IMR-90 (cell line): ENCODE measurements around the gene ME3. TPM values are rescaled to one million over a fixed set of nuclear protein-coding genes. Genes with fewer than 3 reads are reported as not detected.

ENCODE experiments used
- ATAC-seq: fragments of 200-7000 bp; cut with Tn5 transposase; 2 replicates; pipeline ENCODE4 v1.9.1; 2020; ENCODE audit warnings: low read depth, mild to moderate bottlenecking, moderate library complexity
- BruUV-seq: library from RNA; stranded (reverse); fragments of 400-500 nt; replicated peaks from 2 replicates; lab custom pipeline; 2021; lab: Mats Ljungman, UMichigan
- CTCF ChIA-PET: fragments of 300-600 bp; formaldehyde crosslinking; extraction: SDS; loops from one replicate; lab custom pipeline; 2021; ENCODE audit warnings: antibody characterized with exemption; lab: Yijun Ruan, JAX
- POLR2A ChIA-PET: fragments of 300-600 bp; sonication (Branson Sonifier 250); formaldehyde crosslinking; loops from one replicate; lab custom pipeline; 2022; ENCODE audit warnings: antibody characterized with exemption; ENCODE audit not compliant: unreplicated experiment; lab: Charles Lee
- DNase-seq: peaks from one replicate; pipeline ENCODE4 v3.0.0; 2013
- H2AFZ ChIP-seq: replicated peaks from 2 replicates; pipeline ENCODE3; 2013; ENCODE audit warnings: low read length, mild to moderate bottlenecking; ENCODE audit not compliant: poor library complexity
- H2AK5ac ChIP-seq: 2 replicates; pipeline ENCODE4 v1.6.1; 2013; ENCODE audit warnings: low read depth, low read length, inconsistent platforms
- H2AK9ac ChIP-seq: replicated peaks from 2 replicates; pipeline ENCODE3; 2013; ENCODE audit warnings: mild to moderate bottlenecking, low read depth, low read length, moderate library complexity; ENCODE audit not compliant: poor library complexity
- H2BK120ac ChIP-seq: 2 replicates; pipeline ENCODE4 v1.6.1; 2013; ENCODE audit warnings: low read depth, low read length, inconsistent platforms
- H2BK15ac ChIP-seq: 3 replicates; pipeline ENCODE4 v1.6.1; 2013; ENCODE audit warnings: low read depth, low read length, inconsistent platforms
- H2BK20ac ChIP-seq: 2 replicates; pipeline ENCODE4 v1.6.1; 2013; ENCODE audit warnings: low read depth, mild to moderate bottlenecking, inconsistent platforms, low read length, moderate library complexity
- H2BK5ac ChIP-seq: 2 replicates; pipeline ENCODE4 v1.6.1; 2013; ENCODE audit warnings: mild to moderate bottlenecking, low read depth, low read length, inconsistent platforms; ENCODE audit not compliant: poor library complexity, severe bottlenecking
- H3K14ac ChIP-seq: replicated peaks from 2 replicates; pipeline ENCODE4 v1.6.1; 2013; ENCODE audit warnings: low read depth, low read length, inconsistent platforms
- H3K18ac ChIP-seq: 2 replicates; pipeline ENCODE4 v1.6.1; 2013; ENCODE audit warnings: low read depth, low read length, control low read depth
- H3K23ac ChIP-seq: 2 replicates; pipeline ENCODE4 v1.6.1; 2013; ENCODE audit warnings: low read depth, low read length, inconsistent platforms
- H3K27ac ChIP-seq: 2 replicates; pipeline ENCODE4 v1.5.1; 2013; ENCODE audit warnings: mild to moderate bottlenecking, control low read depth, low read length; ENCODE audit not compliant: insufficient read depth
- H3K27me3 ChIP-seq: 2 replicates; pipeline ENCODE4 v1.6.1; 2013; ENCODE audit warnings: low read length; ENCODE audit not compliant: control insufficient read depth, insufficient read depth
- H3K36me3 ChIP-seq: 2 replicates; pipeline ENCODE4 v1.6.1; 2013; ENCODE audit warnings: low read length, mixed read lengths; ENCODE audit not compliant: control insufficient read depth, insufficient read depth
- H3K4ac ChIP-seq: 2 replicates; pipeline ENCODE4 v1.6.1; 2013; ENCODE audit warnings: low read depth, low read length, inconsistent platforms
- H3K4me1 ChIP-seq: 2 replicates; pipeline ENCODE4 v1.6.1; 2013; ENCODE audit warnings: low read length, mixed read lengths; ENCODE audit not compliant: control insufficient read depth, insufficient read depth
- H3K4me2 ChIP-seq: 2 replicates; pipeline ENCODE4 v1.6.1; 2013; ENCODE audit warnings: low read depth, mild to moderate bottlenecking, control low read depth, low read length, moderate library complexity
- H3K4me3 ChIP-seq: 2 replicates; pipeline ENCODE4 v1.5.1; 2013; ENCODE audit warnings: low read depth, mild to moderate bottlenecking, control low read depth, low read length, moderate library complexity; ENCODE audit not compliant: insufficient read depth
- H3K56ac ChIP-seq: 2 replicates; pipeline ENCODE4 v1.6.1; 2013; ENCODE audit warnings: low read length, inconsistent platforms; ENCODE audit not compliant: insufficient read depth; ENCODE audit errors: extremely low read depth
- H3K79me1 ChIP-seq, 2 experiments: 2 replicates each; pipeline ENCODE4 v1.6.1; 2013; ENCODE audit warnings: low read length in 2 of 2, inconsistent platforms in 1 of 2, low read depth in 1 of 2
- H3K9ac ChIP-seq: 2 replicates; pipeline ENCODE4 v1.6.1; 2013; ENCODE audit warnings: low read depth, low read length, control low read depth
- H3K9me1 ChIP-seq: 2 replicates; pipeline ENCODE4 v1.6.1; 2013; ENCODE audit warnings: low read length, inconsistent platforms; ENCODE audit not compliant: insufficient read depth
- H3K9me3 ChIP-seq: 2 replicates; pipeline ENCODE4 v1.6.1; 2013; ENCODE audit warnings: low read length; ENCODE audit not compliant: control insufficient read depth, insufficient read depth
- H4K20me1 ChIP-seq: 2 replicates; pipeline ENCODE4 v1.6.1; 2013; ENCODE audit warnings: low read length, inconsistent platforms; ENCODE audit not compliant: insufficient read depth
- H4K5ac ChIP-seq: 2 replicates; pipeline ENCODE4 v1.6.1; 2013; ENCODE audit warnings: mild to moderate bottlenecking, low read depth, low read length, control low read depth
- H4K8ac ChIP-seq, 2 experiments: 2 replicates each; pipeline ENCODE4 v1.6.1; 2013; ENCODE audit warnings: low read depth in 2 of 2, low read length in 2 of 2, control low read depth in 1 of 2, inconsistent platforms in 1 of 2
- H4K91ac ChIP-seq: 2 replicates; pipeline ENCODE4 v1.6.1; 2013; ENCODE audit warnings: low read depth, low read length, inconsistent platforms; ENCODE audit not compliant: insufficient read depth
- CEBPB ChIP-seq: IDR thresholded peaks from 2 replicates; pipeline ENCODE4 v1.6.1; 2012; ENCODE audit warnings: low read depth, low read length, improper control_type of control experiment
- MAFK ChIP-seq: IDR thresholded peaks from 2 replicates; pipeline ENCODE4 v1.6.1; 2012; ENCODE audit warnings: low read depth, low read length, improper control_type of control experiment
- NFE2L2 ChIP-seq: fragments of 150-350 bp; IDR thresholded peaks from 2 replicates; pipeline ENCODE4 v1.6.1; 2016; ENCODE audit warnings: low read depth, mild to moderate bottlenecking, low read length
- POLR2A ChIP-seq: IDR thresholded peaks from 2 replicates; pipeline ENCODE4 v1.6.1; 2012; ENCODE audit warnings: mild to moderate bottlenecking, low read depth, low read length
- RAD21 ChIP-seq: IDR thresholded peaks from 2 replicates; pipeline ENCODE4 v1.6.1; 2012; ENCODE audit warnings: low read length, improper control_type of control experiment
- RCOR1 ChIP-seq: IDR thresholded peaks from 2 replicates; pipeline ENCODE4 v1.6.1; 2012; ENCODE audit warnings: mild to moderate bottlenecking, low read length, improper control_type of control experiment; ENCODE audit not compliant: insufficient replicate concordance
- WGBS, 2 experiments: methylation state at CpG; one replicate each; pipeline versions ENCODE4 v1.1.5 to v1.1.7; 2013; ENCODE audit warnings: missing lambda C conversion rate in 2 of 2; ENCODE audit not compliant: insufficient read length in 1 of 2; ENCODE audit errors: extremely low coverage in 2 of 2; 5-methylcytosine and 5-hydroxymethylcytosine counted together
- dilution Hi-C: fragments of 300-500 bp; cut with HindIII; formaldehyde crosslinking; loops from one replicate; pipeline ENCODE4 v1.14.3; 2018; ENCODE audit warnings: low sequenced_read_pairs; ENCODE audit not compliant: unreplicated experiment
- in situ Hi-C: fragments of 300-500 bp; cut with MboI; formaldehyde crosslinking; loops from 3 replicates; pipeline ENCODE4 v1.14.3; 2019; ENCODE audit warnings: low sequenced_read_pairs, inconsistent platforms, mixed read lengths
- intact Hi-C: fragments of 100-400 bp; cut with micrococcal nuclease; formaldehyde crosslinking; loops from 2 replicates; pipeline ENCODE4 v1.10.0; 2022
- polyA plus RNA-seq, 3 experiments: library from polyadenylated mRNA; depleted of rRNA; stranded (reverse); fragments of >200 nt; gene quantifications; 2 replicates each; pipeline ENCODE4 v1.2.3, GENCODE V29; 2012; ENCODE audit warnings: low replicate concordance in 1 of 3
- total RNA-seq: library from RNA; depleted of rRNA; stranded (reverse); fragments of >200 nt; gene quantifications from 2 replicates; pipeline ENCODE4 v1.2.3, GENCODE V29; 2012
- TF ChIP-seq, protein P1 (sequence below): conservative IDR thresholded peaks from 2 replicates; pipeline ENCODE4 v1.5.1; 2012; ENCODE audit warnings: mild to moderate bottlenecking, low read depth, low read length, improper control_type of control experiment
- TF ChIP-seq, protein P2 (sequence below): fragments of 150-350 bp; IDR thresholded peaks from 2 replicates; pipeline ENCODE4 v1.6.1; 2016; ENCODE audit warnings: low read depth, mild to moderate bottlenecking, low read length, moderate library complexity, borderline replicate concordance

The ME3 gene
- total and polyA plus RNA-seq, 2 of the 4 experiments (the other 2 are of a cell fraction), result 7.8 to 9.0 TPM

DNA sequence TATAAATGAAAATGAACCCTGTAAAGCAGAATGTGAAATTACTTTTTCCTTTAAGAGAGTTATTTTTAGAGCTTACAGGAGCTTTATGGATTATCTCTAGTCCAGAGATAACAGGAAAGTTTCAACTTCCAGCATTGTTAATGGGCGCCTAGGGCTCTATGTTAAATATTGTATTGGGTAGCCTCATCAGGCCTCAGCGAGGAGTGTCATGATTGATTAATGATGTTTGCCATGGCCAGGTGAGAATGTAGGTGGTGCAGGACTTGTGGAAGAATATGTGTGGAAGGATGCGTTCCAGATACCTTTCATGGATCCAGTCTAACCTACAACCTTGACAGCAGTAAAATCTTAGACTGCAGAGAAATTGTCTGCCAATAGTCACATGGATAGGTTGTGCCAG lies 50.6 kb downstream of the ME3 start:
- H3K9me1 ChIP-seq, result peaks cover 5% of the 10 kb centered on the region; the same call in 1 of the 2 replicates
- ChIA-PET POLR2A (no interaction called here), CTCF (interaction anchor here (0.5 to 1.0 kb wide), 2 partner anchors 13 to 692 kb away, joined by 3 to 5 read pairs; no protein-coding TSS in a partner anchor)
- H3K4me3 ChIP-seq, result no peak overlapping the region
- no peaks in the 10 kb centered on the region; a peak in 1 of 4 replicates for H3K79me1 ChIP-seq
- no TSS peak for BruUV-seq
- 100% methylated on average over 1 of the region's 3 CpGs; no CpG with 5 or more reads in 1 of the 2 experiments for WGBS, 2 experiments
- TF ChIP-seq, protein P1, sequence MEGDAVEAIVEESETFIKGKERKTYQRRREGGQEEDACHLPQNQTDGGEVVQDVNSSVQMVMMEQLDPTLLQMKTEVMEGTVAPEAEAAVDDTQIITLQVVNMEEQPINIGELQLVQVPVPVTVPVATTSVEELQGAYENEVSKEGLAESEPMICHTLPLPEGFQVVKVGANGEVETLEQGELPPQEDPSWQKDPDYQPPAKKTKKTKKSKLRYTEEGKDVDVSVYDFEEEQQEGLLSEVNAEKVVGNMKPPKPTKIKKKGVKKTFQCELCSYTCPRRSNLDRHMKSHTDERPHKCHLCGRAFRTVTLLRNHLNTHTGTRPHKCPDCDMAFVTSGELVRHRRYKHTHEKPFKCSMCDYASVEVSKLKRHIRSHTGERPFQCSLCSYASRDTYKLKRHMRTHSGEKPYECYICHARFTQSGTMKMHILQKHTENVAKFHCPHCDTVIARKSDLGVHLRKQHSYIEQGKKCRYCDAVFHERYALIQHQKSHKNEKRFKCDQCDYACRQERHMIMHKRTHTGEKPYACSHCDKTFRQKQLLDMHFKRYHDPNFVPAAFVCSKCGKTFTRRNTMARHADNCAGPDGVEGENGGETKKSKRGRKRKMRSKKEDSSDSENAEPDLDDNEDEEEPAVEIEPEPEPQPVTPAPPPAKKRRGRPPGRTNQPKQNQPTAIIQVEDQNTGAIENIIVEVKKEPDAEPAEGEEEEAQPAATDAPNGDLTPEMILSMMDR, result no peak
- TF ChIP-seq, protein P2, sequence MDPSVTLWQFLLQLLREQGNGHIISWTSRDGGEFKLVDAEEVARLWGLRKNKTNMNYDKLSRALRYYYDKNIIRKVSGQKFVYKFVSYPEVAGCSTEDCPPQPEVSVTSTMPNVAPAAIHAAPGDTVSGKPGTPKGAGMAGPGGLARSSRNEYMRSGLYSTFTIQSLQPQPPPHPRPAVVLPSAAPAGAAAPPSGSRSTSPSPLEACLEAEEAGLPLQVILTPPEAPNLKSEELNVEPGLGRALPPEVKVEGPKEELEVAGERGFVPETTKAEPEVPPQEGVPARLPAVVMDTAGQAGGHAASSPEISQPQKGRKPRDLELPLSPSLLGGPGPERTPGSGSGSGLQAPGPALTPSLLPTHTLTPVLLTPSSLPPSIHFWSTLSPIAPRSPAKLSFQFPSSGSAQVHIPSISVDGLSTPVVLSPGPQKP, result no peak
- TF ChIP-seq RAD21 (no peak), RCOR1 (no peak), NFE2L2 (no peak), MAFK (no peak), POLR2A (no peak), CEBPB (no peak)
- H4K91ac ChIP-seq, result peak overlapping the region; percentile 42; the same call in 1 of the 2 replicates
- H2AK5ac ChIP-seq, result peak overlapping the region; percentile 71; the same call in 1 of the 2 replicates
- H2BK5ac ChIP-seq, result no peak overlapping the region
- no peak for ATAC-seq
- no peak overlapping the region for H2AK9ac ChIP-seq
- H3K9ac ChIP-seq, result no peak overlapping the region
- H4K8ac ChIP-seq, result no peak overlapping the region
- H4K5ac ChIP-seq, result peak overlapping the region; percentile 39; the same call in 1 of the 2 replicates
- H3K27me3 ChIP-seq, result no peaks in the 10 kb centered on the region
- H4K20me1 ChIP-seq, result no peaks in the 10 kb centered on the region
- H3K4me1 ChIP-seq, result peaks cover 11% of the 10 kb centered on the region
- H2AFZ ChIP-seq, result no peak overlapping the region
- no peak overlapping the region for H3K4me2 ChIP-seq
- peak overlapping the region; percentile 77; the same call in 1 of the 2 replicates for H2BK20ac ChIP-seq
- H3K14ac ChIP-seq, result peak overlapping the region; percentile 46; the same call in 1 of the 2 replicates
- H3K36me3 ChIP-seq, result no peaks in the 10 kb centered on the region
- H3K4ac ChIP-seq, result peak overlapping the region; percentile 63; the same call in 1 of the 2 replicates
- in situ Hi-C loops (loop anchor here (25.0 kb wide), 1 partner anchor 665 kb away; no protein-coding TSS in a partner anchor), intact Hi-C loops (no loop called here), dilution Hi-C loops (no loop called here)
- H2BK120ac ChIP-seq, result peak overlapping the region; percentile 12; the same call in 1 of the 2 replicates
- no peak overlapping the region for H3K27ac ChIP-seq
- H3K9me3 ChIP-seq, result no peaks in the 10 kb centered on the region
- H3K18ac ChIP-seq, result peak overlapping the region; percentile 69; the same call in 1 of the 2 replicates
- no peak overlapping the region for H3K56ac ChIP-seq
- DNase-seq, result no peak
- H2BK15ac ChIP-seq, result peak overlapping the region; percentile 81; the same call in 1 of the 3 replicates
- no peak overlapping the region for H3K23ac ChIP-seq
